Measurements from ENCODE around the gene YTHDF1.
"Not testable (repeated sequence)": the region's sequence is repeated elsewhere in the genome, so short reads cannot be mapped to it uniquely, and the experiment has no call there.

YTHDF1 gene

GRCh38 chr20:63157431-63157830 is 58.5 kb downstream of the YTHDF1 start:
- DNase-seq (ENCODE audit: low read depth in 2 of 2) = not testable (repeated sequence)

GRCh38 chr20:63156221-63156671 is 59.7 kb downstream of the YTHDF1 start:
- DNase-seq (ENCODE audit: low read depth in 2 of 2) = no peak

- DNase-seq (ENCODE audit: low read depth in 2 of 2) = no peak
Observed at GRCh38 chr20:63155266-63156165, 60.4 kb downstream of the YTHDF1 start.

GRCh38 chr20:63154395-63154794 is 61.5 kb downstream of the YTHDF1 start:
- no peak for DNase-seq (ENCODE audit: low read depth in 2 of 2)

GRCh38 chr20:63153254-63154221 is 62.4 kb downstream of the YTHDF1 start:
- DNase-seq (ENCODE audit: low read depth in 2 of 2) = no peak

- DNase-seq (ENCODE audit: low read depth in 2 of 2) = no peak
Observed at GRCh38 chr20:63152322-63153253, 63.3 kb downstream of the YTHDF1 start.

- no peak for DNase-seq (ENCODE audit: low read depth in 2 of 2)
Observed at GRCh38 chr20:63151554-63152321, 64.2 kb downstream of the YTHDF1 start.

GRCh38 chr20:63150911-63151531 is 64.9 kb downstream of the YTHDF1 start:
- DNase-seq (ENCODE audit: low read depth in 2 of 2) = no peak

GRCh38 chr20:63150391-63150898 is 65.5 kb downstream of the YTHDF1 start:
- no peak for DNase-seq (ENCODE audit: low read depth in 2 of 2)

- no peak for DNase-seq (ENCODE audit: low read depth in 2 of 2)
Observed at GRCh38 chr20:63149531-63150192, 66.3 kb downstream of the YTHDF1 start.

GRCh38 chr20:63148696-63149095 is 67.2 kb downstream of the YTHDF1 start:
- no peak for DNase-seq (ENCODE audit: low read depth in 2 of 2)

- no peak for DNase-seq (ENCODE audit: low read depth in 2 of 2)
Observed at GRCh38 chr20:63147532-63147931, 68.4 kb downstream of the YTHDF1 start.
